HEK293 (cell line): Measurements from ENCODE around the gene ABTB2.

Source experiments
- CTCF ChIP-seq: fragments of 450-650 bp; formaldehyde crosslinking; IDR thresholded peaks from 2 replicates; pipeline ENCODE4 v1.5.1; 2016; ENCODE audit warnings: missing biosample characterization, missing genetic modification characterization
- GLI4 ChIP-seq: fragments of 450-650 bp; formaldehyde crosslinking; IDR thresholded peaks from 2 replicates; pipeline ENCODE4 v1.5.1; 2016; ENCODE audit warnings: missing biosample characterization, missing genetic modification characterization
- KLF16 ChIP-seq: fragments of 450-650 bp; formaldehyde crosslinking; IDR thresholded peaks from 2 replicates; pipeline ENCODE4 v1.5.1; 2017; ENCODE audit warnings: missing biosample characterization, missing genetic modification characterization
- PATZ1 ChIP-seq: fragments of 450-650 bp; formaldehyde crosslinking; IDR thresholded peaks from 2 replicates; pipeline ENCODE4 v1.5.1; 2016; ENCODE audit warnings: missing biosample characterization, missing genetic modification characterization
- REST ChIP-seq: fragments of 450-650 bp; formaldehyde crosslinking; IDR thresholded peaks from 2 replicates; pipeline ENCODE4 v1.5.1; 2016; ENCODE audit warnings: missing biosample characterization, missing genetic modification characterization
- TRIM28 ChIP-seq: IDR thresholded peaks from 2 replicates; pipeline ENCODE4 v1.6.1; 2011; ENCODE audit warnings: low read length, control low read depth, borderline replicate concordance
- ZBTB21 ChIP-seq: fragments of 450-650 bp; formaldehyde crosslinking; IDR thresholded peaks from 2 replicates; pipeline ENCODE4 v1.5.1; 2017; ENCODE audit warnings: missing biosample characterization, missing genetic modification characterization
- ZNF404 ChIP-seq: fragments of 450-650 bp; formaldehyde crosslinking; IDR thresholded peaks from 2 replicates; pipeline ENCODE4 v1.5.1; 2017; ENCODE audit warnings: missing biosample characterization, missing genetic modification characterization

- TF ChIP-seq CTCF (tag by site-specific recombination) (no peak), ZNF404 (tag by site-specific recombination) (no peak), REST (no peak), ZBTB21 (no peak), KLF16 (tag by site-specific recombination) (no peak), GLI4 (tag by site-specific recombination) (no peak), PATZ1 (tag by site-specific recombination) (no peak), TRIM28 (no peak)
These were observed 69.3 kb downstream of the ABTB2 start for GRCh38 chr11:34288492-34288891.
